Erythroblast (primary cell): ENCODE measurements around the gene KIAA0513.

ENCODE experiments used
- GATA1 ChIP-seq: IDR thresholded peaks from 2 replicates; pipeline ENCODE4 v1.6.1; 2011; ENCODE audit warnings: low read depth, mild to moderate bottlenecking, control low read depth, low read length, moderate library complexity
- POLR2A ChIP-seq: IDR thresholded peaks from 2 replicates; pipeline ENCODE4 v1.6.1; 2011; ENCODE audit warnings: mild to moderate bottlenecking, low read length

GRCh38 chr16:85061566-85061965, 34.0 kb downstream of the KIAA0513 start:
- TF ChIP-seq POLR2A, result no peak
- TF ChIP-seq GATA1, result no peak
